Left renal pelvis (tissue), 4 donors: ENCODE measurements around the gene ZNF800. TPM values are rescaled to one million over a fixed set of nuclear protein-coding genes. Genes with fewer than 3 reads are reported as not detected.

Experiments
- DNase-seq, 4 donors: peaks; one replicate each; pipeline ENCODE4 v3.0.0-alpha.2; 2013; ENCODE audit warnings: low read depth in 4 of 4, low spot score in 3 of 4
- polyA plus RNA-seq, 4 donors: library from polyadenylated mRNA; unstranded; fragments of 120-200 nt; gene quantifications; one replicate each; pipeline ENCODE4 v1.2.1, GENCODE V29; 2013; ENCODE audit not compliant: insufficient read length in 4 of 4

ZNF800 gene
- polyA plus RNA-seq, 4 donors: 19.2 to 24.2 (median 22.4) TPM

DNA sequence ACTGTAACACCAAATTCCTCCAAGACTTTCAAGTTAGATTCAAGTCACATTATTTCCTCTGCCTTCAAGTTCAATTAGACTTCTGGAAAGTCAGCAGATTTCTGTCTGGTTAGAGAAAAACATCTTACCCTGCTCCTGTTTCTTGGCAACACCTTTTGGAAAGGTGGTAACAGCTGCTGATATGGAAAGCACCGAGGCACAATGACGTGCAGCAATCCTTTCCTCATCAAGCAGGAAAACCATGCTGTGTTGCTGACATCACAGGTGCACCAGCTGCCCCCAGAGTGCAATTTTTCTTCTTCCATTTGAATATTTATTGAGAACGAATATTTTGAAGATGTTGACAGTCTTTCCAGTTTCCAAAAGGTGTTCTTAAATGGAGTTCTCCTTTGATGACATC is 41.9 kb downstream of the ZNF800 start:
- DNase-seq: no peak

DNA sequence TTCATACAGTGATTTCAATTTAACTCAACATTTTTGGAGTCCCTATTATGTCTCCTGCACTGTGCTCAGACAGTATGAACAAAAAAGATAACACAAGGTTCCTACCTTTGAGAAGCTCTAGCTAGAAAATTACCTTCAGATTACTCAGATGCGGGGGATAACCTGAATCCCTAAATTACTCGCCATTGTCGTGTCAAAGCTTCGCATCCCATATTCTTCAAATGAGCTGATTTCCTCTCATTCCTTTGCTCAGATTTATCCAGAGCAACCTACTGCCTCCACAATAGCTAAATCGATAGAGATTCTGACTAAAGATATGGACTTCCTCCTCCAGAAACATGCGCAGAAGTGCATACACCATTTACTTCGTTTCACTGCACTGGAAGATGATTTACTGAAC is 42.6 kb downstream of the ZNF800 start:
- no peak for DNase-seq

- no peak for DNase-seq
These were observed 44.3 kb downstream of the ZNF800 start for GRCh38 chr7:127348247-127348631.

GRCh38 chr7:127347567-127348246 is 44.8 kb downstream of the ZNF800 start:
- DNase-seq: peak; percentile 8 to 42 (median 32)

DNA sequence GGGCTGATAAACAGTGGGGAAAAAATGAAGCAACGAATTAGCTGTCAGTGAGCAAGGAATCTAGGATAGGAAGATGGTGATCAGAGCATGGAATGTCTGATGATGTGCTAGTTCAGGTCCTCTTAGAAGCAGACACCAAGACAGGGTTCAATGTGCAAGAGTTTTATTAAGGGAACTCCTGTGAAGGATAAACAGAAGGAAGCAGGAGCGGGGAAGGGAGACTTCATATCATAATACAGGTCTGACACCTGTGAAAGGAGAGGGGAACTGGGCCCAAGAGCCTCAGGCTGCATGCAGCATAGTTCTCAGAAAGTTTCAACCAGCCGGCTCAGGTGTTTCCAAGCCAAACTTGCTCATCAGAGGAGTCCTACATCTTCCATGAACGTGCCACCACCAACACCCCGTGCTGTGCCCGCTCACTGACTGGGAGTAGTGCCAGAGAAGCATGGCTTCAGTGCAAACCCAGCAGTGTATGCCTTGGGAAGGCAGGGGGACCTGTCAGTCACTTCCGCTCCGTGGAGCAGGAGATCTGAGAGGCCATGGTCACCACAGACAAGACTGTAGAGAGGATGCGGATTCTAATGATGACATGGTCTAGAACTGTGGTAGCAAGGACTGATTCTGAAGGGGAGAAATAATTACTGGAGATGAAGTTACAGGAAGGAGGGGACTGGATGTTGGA is 45.8 kb downstream of the ZNF800 start:
- no peak for DNase-seq

GRCh38 chr7:127342596-127342995 is 49.9 kb downstream of the ZNF800 start:
- no peak for DNase-seq

DNA sequence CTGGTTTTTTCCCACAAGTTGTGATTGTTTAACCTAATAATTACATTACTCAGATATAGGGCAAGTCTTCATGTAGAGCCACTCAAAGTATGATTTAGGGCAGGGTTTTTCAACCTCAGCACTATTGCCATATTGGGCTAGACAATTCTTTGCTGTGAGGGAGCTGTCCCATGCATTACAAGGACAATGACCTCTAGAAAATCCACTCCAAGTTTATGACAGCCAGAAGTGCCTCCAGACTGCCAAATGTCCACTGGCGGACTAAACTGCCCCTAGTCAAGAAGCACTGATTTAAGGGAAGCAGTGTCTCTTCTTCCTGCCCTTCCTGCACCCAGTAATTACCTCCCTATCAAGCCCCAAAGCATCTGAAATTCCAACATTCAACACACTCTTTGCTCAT is 54.4 kb downstream of the ZNF800 start:
- DNase-seq: no peak

DNA sequence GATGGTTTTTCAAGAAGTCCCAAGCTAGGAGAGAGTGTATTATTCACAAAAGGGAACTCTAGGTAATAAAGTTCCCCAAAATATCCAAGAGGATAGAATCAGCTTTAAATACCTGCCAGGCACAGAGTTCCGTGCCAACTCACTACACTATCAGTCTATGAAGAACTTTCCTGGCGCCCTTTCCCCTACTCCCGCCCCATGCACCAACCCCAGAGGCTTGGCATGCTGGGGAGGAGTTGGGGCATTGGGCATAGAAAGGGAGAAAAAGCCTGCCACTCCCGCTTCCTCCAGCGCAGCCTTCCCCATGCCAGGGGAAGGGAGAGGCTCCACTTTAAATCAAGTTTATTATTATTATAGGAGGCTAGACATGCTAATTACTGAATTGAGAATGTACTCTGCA is 54.9 kb downstream of the ZNF800 start:
- DNase-seq: no peak

DNA sequence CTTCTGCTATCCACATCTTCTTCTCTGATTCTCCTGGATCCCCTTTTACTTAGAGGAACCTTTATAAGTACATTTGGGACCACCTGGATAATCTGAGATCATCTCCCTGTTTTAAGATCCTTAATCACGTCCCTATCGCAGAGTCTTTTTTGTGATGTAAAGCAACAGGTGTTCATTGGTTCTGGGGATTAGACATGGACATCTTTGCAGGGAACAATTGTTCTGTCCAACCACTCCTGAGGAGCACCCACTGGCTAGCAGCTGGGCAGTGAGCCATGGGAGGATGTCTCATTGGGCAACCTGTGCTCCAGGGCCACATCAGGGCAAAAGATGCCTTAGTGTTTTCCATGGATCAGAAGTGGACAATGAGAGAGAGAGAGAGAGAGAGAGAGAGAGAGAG is 56.0 kb downstream of the ZNF800 start:
- DNase-seq: no peak

GRCh38 chr7:127332880-127333279 is 59.6 kb downstream of the ZNF800 start:
- no peak for DNase-seq

GRCh38 chr7:127330070-127330469 is 62.4 kb downstream of the ZNF800 start:
- no peak for DNase-seq

GRCh38 chr7:127322832-127323493 is 69.5 kb downstream of the ZNF800 start:
- no peak for DNase-seq

DNA sequence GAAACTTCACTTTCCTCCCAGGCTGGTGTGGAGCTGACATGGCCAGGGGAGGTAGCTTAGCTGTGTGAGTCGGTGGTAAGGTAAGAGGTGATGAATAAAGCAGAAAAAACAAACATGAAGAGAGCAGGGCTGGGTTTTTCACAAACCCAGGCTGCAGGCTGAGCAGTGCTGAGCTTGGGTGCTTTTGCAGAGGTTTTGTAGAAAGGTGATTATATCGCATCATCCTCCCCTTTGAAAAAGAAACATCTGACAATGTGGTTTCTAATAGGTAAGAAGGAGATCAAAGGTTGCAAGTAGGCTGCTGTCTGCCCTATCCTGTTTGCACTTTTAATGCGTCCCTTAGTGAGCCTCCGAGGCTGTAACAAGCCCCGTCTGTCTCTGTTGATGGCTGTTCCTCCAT is 70.2 kb downstream of the ZNF800 start:
- DNase-seq: no peak

DNA sequence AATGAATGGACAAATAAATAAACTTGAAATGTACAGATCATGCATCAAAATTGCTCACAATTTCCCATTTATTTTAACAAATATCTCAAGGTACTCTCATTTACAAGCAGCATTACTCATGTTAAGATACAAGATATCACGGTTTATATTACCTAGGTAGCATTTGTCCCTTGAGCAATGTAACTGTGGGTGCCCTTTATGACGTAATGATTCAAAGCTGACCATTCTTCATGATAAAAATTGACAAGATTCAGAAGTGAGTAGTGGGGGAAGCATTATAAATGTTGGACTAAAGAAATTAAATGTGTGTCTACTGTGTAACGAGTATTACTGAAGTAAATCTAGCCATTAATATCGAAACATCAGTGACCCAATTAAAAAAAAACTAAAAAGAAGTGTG is 71.5 kb downstream of the ZNF800 start:
- no peak for DNase-seq

Other genes starting within 250 kb of the ZNF800 start
- gene GRM8, start 139.8 kb downstream of the ZNF800 start, polyA plus RNA-seq: 10 to 100 TPM in 1 of 4 donors, 1 to 10 TPM in 3; 1.1 to 11.4 (median 8.5) TPM
- 10 to 100 TPM; 10.0 to 15.8 (median 15.1) TPM for gene GCC1, start 192.9 kb upstream of the ZNF800 start, polyA plus RNA-seq
- 100 to 1,000 TPM; 158 to 206 (median 185) TPM for gene ARF5, start 195.7 kb upstream of the ZNF800 start, polyA plus RNA-seq
- gene FSCN3, start 201.0 kb upstream of the ZNF800 start, polyA plus RNA-seq: under 1 TPM in 3 of 4 donors, not detected in 1; 0.19 to 0.70 (median 0.30) TPM
- gene PAX4, start 225.4 kb upstream of the ZNF800 start, polyA plus RNA-seq: not detected